ENCODE measurements around the gene NOTCH1. TPM values are rescaled to one million over a fixed set of nuclear protein-coding genes. Genes with fewer than 3 reads are reported as not detected.
A peak's percentile ranks its signal among the peaks of the same experiment; 100 is the strongest.

The NOTCH1 gene
- total and polyA plus RNA-seq, 8 donors: 1.4 to 338 (median 19.1) TPM

GRCh38 chr9:136578915-136579649, 33.2 kb upstream of the NOTCH1 start:
- TF ChIP-seq CTCF (IDR thresholded peaks at IDR 0.05): no peak
- no peak for TF ChIP-seq POLR2A (IDR thresholded peaks at IDR 0.05)
- TF ChIP-seq POLR2AphosphoS5 (IDR thresholded peaks at IDR 0.05): no peak
- TF ChIP-seq EP300 (IDR thresholded peaks at IDR 0.05): no peak

GRCh38 chr9:136578626-136578914, 32.7 kb upstream of the NOTCH1 start:
- H3K4me3 ChIP-seq: no peak overlapping the region
- no peaks in the 10 kb centered on the region for H3K27me3 ChIP-seq
- intact Hi-C loops (cut with DNase I; ENCODE audit: low total_unique reads): no loop called here
- no peak for TF ChIP-seq CTCF (IDR thresholded peaks at IDR 0.05)
- TF ChIP-seq EP300 (IDR thresholded peaks at IDR 0.05): no peak
- TF ChIP-seq POLR2A (IDR thresholded peaks at IDR 0.05): no peak
- no peak for TF ChIP-seq POLR2AphosphoS5 (IDR thresholded peaks at IDR 0.05)
- peaks cover 4 to 21% (median 12%) of the 10 kb centered on the region in 4 donors for H3K4me1 ChIP-seq
- no peaks in the 10 kb centered on the region for H3K9me3 ChIP-seq
- DNase-seq: no peak
- H3K27ac ChIP-seq: no peak overlapping the region
- WGBS, 5 donors: 39 to 43% (median 40%) methylated on average over 7 of the region's 7 CpGs; no CpG with 5 or more reads in 1 of the 5 donors
- no peaks in the 10 kb centered on the region for H3K36me3 ChIP-seq

More at GRCh38 chr9:136578915-136579649, 33.2 kb upstream of the NOTCH1 start:
- no peaks in the 10 kb centered on the region for H3K9me3 ChIP-seq
- peak in 1 of 2 donors; percentile 72 for DNase-seq
- intact Hi-C loops (cut with DNase I; ENCODE audit: low total_unique reads): no loop called here
- H3K4me1 ChIP-seq: peaks cover 4 to 21% (median 12%) of the 10 kb centered on the region in 4 donors
- no peaks in the 10 kb centered on the region for H3K36me3 ChIP-seq
- no peak overlapping the region for H3K4me3 ChIP-seq
- H3K27ac ChIP-seq: no peak overlapping the region
- H3K27me3 ChIP-seq: no peaks in the 10 kb centered on the region
- 43 to 64% (median 48%) methylated on average over 8 to 15 of the region's 15 CpGs for WGBS, 5 donors

- Histone ChIP-seq H3K36me3 (no peaks in the 10 kb centered on the region), H3K9me3 (no peaks in the 10 kb centered on the region), H3K27me3 (no peaks in the 10 kb centered on the region), H3K4me3 (no peak overlapping the region), H3K4me1 (peaks cover 0 to 21% (median 12%) of the 10 kb centered on the region in 4 donors), H3K27ac (no peak overlapping the region)
- TF ChIP-seq EP300 (IDR thresholded peaks at IDR 0.05) (no peak), POLR2AphosphoS5 (IDR thresholded peaks at IDR 0.05) (no peak), CTCF (IDR thresholded peaks at IDR 0.05) (no peak), POLR2A (IDR thresholded peaks at IDR 0.05) (no peak)
- intact Hi-C loops (cut with DNase I; ENCODE audit: low total_unique reads): no loop called here
- WGBS, 5 donors: 66 to 73% (median 71%) methylated on average over 23 to 27 of the region's 27 CpGs
- DNase-seq: no peak
These were observed 32.2 kb upstream of the NOTCH1 start for GRCh38 chr9:136577941-136578625.

GRCh38 chr9:136576269-136576626, 30.4 kb upstream of the NOTCH1 start:
- peak in 1 of 2 donors; percentile 72 for DNase-seq

More at GRCh38 chr9:136576269-136576626, 30.4 kb upstream of the NOTCH1 start:
- peaks cover 5 to 31% (median 19%) of the 10 kb centered on the region in 4 donors for H3K4me1 ChIP-seq
- intact Hi-C loops (cut with DNase I; ENCODE audit: low total_unique reads): no loop called here
- H3K9me3 ChIP-seq: no peaks in the 10 kb centered on the region
- no peak overlapping the region for H3K4me3 ChIP-seq
- H3K36me3 ChIP-seq: no peaks in the 10 kb centered on the region
- 50 to 67% (median 58%) methylated on average over 7 to 8 of the region's 8 CpGs for WGBS, 5 donors
- H3K27me3 ChIP-seq: no peaks in the 10 kb centered on the region
- TF ChIP-seq POLR2AphosphoS5 (IDR thresholded peaks at IDR 0.05): peak in 1 of 3 donors; percentile 36
- no peak for TF ChIP-seq POLR2A (IDR thresholded peaks at IDR 0.05)
- peak overlapping the region in 2 of 5 donors; percentile 16 to 33 for H3K27ac ChIP-seq
